ENCODE measurements around the gene POLR2L. TPM values are rescaled to one million over a fixed set of nuclear protein-coding genes. Genes with fewer than 3 reads are reported as not detected.

Gene POLR2L
- total and polyA plus RNA-seq, 9 donors = 4.9 to 89.3 (median 62.7) TPM

DNA sequence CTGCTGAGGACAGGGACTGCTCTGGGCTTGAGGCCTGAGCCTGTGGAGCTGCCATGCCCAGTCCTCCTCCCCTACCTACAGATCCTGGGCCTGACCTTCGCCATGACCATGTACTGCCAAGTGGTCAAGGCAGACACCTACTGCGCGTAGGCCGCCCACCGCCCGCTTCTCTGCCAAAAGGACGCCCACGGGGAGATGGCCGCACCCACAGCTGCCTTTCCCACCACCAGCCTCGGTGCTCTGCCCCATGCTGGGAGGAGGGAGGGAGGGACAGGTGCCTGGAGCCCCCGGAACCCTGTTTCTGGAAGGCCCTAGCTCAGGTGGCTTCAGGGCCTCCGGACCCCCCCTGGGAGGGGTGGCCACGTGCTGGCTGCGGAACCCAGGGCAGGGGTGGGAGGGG is 24.2 kb upstream of the POLR2L start:
- 75 to 83% (median 79%) methylated on average over 12 to 14 of the region's 14 CpGs for WGBS, 3 donors
- Histone ChIP-seq H3K4me3 (no peak overlapping the region), H3K27me3 (no peaks in the 10 kb centered on the region), H3K36me3 (no peaks in the 10 kb centered on the region), H3K27ac (no peak overlapping the region), H3K4me1 (ENCODE audit: insufficient read depth) (no peaks in the 10 kb centered on the region), H3K9me3 (no peaks in the 10 kb centered on the region)
- intact Hi-C loops (cut with DNase I) = no loop called here
- TF ChIP-seq EP300 (IDR thresholded peaks at IDR 0.05) (no peak), POLR2A (IDR thresholded peaks at IDR 0.05) (no peak)
- TF ChIP-seq, protein P1, sequence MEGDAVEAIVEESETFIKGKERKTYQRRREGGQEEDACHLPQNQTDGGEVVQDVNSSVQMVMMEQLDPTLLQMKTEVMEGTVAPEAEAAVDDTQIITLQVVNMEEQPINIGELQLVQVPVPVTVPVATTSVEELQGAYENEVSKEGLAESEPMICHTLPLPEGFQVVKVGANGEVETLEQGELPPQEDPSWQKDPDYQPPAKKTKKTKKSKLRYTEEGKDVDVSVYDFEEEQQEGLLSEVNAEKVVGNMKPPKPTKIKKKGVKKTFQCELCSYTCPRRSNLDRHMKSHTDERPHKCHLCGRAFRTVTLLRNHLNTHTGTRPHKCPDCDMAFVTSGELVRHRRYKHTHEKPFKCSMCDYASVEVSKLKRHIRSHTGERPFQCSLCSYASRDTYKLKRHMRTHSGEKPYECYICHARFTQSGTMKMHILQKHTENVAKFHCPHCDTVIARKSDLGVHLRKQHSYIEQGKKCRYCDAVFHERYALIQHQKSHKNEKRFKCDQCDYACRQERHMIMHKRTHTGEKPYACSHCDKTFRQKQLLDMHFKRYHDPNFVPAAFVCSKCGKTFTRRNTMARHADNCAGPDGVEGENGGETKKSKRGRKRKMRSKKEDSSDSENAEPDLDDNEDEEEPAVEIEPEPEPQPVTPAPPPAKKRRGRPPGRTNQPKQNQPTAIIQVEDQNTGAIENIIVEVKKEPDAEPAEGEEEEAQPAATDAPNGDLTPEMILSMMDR (IDR thresholded peaks at IDR 0.05) = no peak
- DNase-seq = no peak

DNA sequence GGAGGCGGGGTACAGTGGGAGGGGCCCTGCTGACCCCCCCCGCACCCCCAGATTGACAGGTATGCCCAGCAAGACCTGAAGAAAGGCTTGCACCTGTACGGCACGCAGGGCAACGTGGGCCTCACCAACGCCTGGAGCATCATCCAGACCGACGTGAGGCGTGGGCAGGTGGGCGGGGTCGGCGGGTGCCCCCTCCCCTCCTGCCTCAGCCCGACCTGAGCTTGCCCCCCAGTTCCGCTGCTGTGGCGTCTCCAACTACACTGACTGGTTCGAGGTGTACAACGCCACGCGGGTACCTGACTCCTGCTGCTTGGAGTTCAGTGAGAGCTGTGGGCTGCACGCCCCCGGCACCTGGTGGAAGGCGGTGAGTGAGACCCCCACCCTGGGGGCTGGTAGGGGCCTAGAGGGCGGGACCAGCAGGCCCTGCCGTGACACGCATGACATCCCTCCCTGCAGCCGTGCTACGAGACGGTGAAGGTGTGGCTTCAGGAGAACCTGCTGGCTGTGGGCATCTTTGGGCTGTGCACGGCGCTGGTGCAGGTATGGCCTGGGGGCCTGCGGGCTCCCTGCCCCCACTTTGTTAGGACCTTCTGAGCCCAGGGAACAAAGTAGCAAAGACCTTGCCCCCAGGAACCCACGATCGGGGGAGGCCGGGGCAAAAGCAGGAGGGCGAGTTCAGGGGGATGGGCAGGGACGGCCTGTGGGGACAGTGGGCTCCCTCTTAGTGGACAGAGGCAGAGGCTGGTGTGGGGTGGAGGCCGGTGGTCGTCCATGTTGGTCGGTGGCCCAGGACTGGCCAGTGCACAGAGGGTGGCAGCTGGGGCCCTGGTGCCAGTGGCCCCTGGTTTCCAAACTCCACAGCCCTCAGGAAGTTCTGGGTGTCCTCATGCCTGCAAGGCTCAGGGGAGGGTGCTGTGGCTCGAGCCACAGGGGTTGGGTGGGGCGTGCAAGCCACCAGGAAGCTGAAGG is 23.4 kb upstream of the POLR2L start:
- intact Hi-C loops (cut with DNase I) = no loop called here
- WGBS, 3 donors = 76 to 81% (median 78%) methylated on average over 41 of the region's 41 CpGs
- H3K36me3 ChIP-seq = no peaks in the 10 kb centered on the region

DNA sequence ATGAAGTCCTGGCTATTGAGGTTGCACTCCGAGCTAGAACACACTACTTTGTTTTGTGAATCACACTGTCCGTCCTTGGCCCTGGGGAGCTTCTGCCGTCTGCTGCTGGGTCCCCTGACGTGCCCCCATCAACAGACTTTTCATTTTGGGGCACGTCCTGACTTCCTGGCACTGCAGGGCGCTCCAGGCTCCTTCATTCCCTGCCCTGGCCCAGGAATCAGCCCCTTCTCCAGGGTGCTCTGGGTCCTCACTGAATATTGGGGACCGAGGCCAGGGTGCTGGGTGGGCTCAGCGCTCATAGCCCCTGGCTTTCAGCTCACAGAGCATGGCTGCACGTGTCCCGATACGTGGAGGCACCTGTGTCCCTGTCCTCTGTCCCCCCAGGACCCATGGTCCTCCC is 22.6 kb upstream of the POLR2L start:
- Histone ChIP-seq H3K36me3 (no peaks in the 10 kb centered on the region), H3K4me1 (ENCODE audit: insufficient read depth) (no peaks in the 10 kb centered on the region), H3K27ac (no peak overlapping the region), H3K4me3 (no peak overlapping the region), H3K9me3 (no peaks in the 10 kb centered on the region), H3K27me3 (no peaks in the 10 kb centered on the region)
- intact Hi-C loops (cut with DNase I) = no loop called here
- WGBS, 3 donors = 73 to 84% (median 77%) methylated on average over 11 of the region's 11 CpGs
- DNase-seq = no peak
- TF ChIP-seq EP300 (IDR thresholded peaks at IDR 0.05) (no peak), POLR2A (IDR thresholded peaks at IDR 0.05) (no peak)
- TF ChIP-seq, protein P1 (IDR thresholded peaks at IDR 0.05) = no peak

More for the DNA sequence above, 23.4 kb upstream of the POLR2L start:
- DNase-seq = no peak
- no peak overlapping the region for H3K27ac ChIP-seq
- H3K9me3 ChIP-seq = no peaks in the 10 kb centered on the region
- H3K4me3 ChIP-seq = no peak overlapping the region
- no peaks in the 10 kb centered on the region for H3K27me3 ChIP-seq
- H3K4me1 ChIP-seq (ENCODE audit: insufficient read depth) = no peaks in the 10 kb centered on the region
- TF ChIP-seq EP300 (IDR thresholded peaks at IDR 0.05) (no peak), POLR2A (IDR thresholded peaks at IDR 0.05) (no peak)
- TF ChIP-seq, protein P1 (IDR thresholded peaks at IDR 0.05) = no peak

DNA sequence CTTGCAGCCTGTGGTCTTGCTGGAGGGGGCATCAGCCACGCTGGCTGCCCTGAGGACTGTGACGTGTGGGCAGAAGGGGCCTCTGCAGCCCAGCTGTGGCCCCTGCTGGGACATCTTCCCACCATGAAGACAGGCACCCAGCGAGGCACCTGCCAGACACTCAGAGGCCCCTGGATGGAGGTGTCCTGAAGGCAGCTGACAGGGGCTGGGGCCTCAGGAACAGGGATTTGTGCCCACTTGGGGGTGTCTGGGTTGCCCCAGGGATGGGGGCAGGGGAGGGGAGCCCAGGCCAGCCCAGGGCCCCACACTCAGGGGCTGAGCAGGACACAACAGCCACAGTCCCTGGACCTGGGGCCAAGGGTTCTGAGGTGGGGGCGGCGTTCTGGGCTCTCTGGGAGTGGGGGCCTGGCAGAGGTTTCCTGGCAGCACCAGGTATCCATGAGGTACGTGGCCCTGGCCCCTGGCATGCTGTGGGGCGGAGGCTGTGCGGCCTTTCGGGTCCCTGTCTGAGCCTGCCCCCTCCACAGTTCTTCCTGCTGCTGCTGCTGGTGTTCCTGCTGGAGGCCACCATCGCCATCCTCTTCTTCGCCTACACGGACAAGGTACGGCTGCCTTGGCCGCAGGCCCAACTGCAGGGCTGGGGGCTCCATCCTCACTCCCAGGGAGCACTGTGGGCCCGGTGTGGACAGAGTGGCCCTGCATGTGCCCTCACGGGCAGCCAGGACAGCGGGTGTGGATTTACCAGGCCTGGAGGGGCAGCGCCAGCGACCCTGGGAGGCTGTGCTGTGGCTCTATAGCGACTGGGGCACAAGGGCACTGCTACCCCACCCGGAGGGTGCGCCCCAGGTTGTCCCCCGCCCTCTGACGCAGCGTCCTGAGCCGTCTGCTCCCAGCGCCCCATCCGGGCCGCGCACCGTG is 21.8 kb upstream of the POLR2L start:
- peak overlapping the region in 1 of 2 donors; percentile 36 for H3K27ac ChIP-seq
- H3K4me3 ChIP-seq = no peak overlapping the region
- no peaks in the 10 kb centered on the region for H3K36me3 ChIP-seq
- no peaks in the 10 kb centered on the region for H3K27me3 ChIP-seq
- H3K9me3 ChIP-seq = no peaks in the 10 kb centered on the region
- no peak for DNase-seq
- peaks cover 3% of the 10 kb centered on the region for H3K4me1 ChIP-seq (ENCODE audit: insufficient read depth)
- TF ChIP-seq, protein P1 (IDR thresholded peaks at IDR 0.05) = no peak
- TF ChIP-seq POLR2A (IDR thresholded peaks at IDR 0.05) = no peak
- TF ChIP-seq EP300 (IDR thresholded peaks at IDR 0.05) = no peak
- 86 to 91% (median 90%) methylated on average over 28 to 31 of the region's 31 CpGs for whole genome bisulfite sequencing, 3 donors
- intact Hi-C loops (cut with DNase I) = no loop called here

Measured in ovary (tissue), 9 donors.